B cell (primary cell): ENCODE data around the gene MPDZ.

Source experiments
- CTCF ChIP-seq: fragments of 200-600 bp; IDR thresholded peaks from one replicate; pipeline ENCODE4 v1.8.0; 2022; ENCODE audit warnings: antibody characterized with exemption, mild to moderate bottlenecking
- EZH2 ChIP-seq: IDR thresholded peaks from 2 replicates; pipeline ENCODE4 v1.6.1; 2012; ENCODE audit warnings: borderline replicate concordance, low read depth, mild to moderate bottlenecking, moderate library complexity, low read length; ENCODE audit not compliant: insufficient read depth, poor library complexity, severe bottlenecking

GRCh38 chr9:13269589-13270452, 9.7 kb downstream of the MPDZ start:
- TF ChIP-seq CTCF (no peak), EZH2 (no peak)
